Stimulated activated CD4-positive, alpha-beta T cell treated with anti-CD3 and anti-CD28 coated beads, Interleukin-2, amount 100 ng/mL, for 24 hours (primary cell): ENCODE measurements around the gene SULT1B1.

ENCODE experiments used
- DNase-seq, 2 donors: peaks; one replicate each; pipeline ENCODE4 v3.0.0-alpha.2; 2020

SULT1B1 gene

GRCh38 chr4:69748173-69748572 is 12.2 kb downstream of the SULT1B1 start:
- DNase-seq = no peak

DNA sequence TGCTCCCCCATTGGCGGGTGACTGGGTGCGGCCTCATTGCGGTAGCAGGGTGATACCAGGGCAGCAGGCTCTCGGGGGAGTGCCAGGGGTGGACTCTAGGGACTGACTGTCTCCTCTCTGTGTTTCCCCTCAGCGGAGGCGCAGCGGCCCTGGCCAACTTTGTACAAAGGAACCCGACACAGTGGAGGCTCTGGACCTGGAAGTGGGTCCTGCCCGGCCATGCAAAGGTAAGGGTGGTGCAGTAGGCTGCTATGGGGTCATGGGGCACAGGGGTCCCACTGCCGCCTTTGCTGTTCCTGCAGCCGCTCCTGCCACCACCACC is 16.3 kb downstream of the SULT1B1 start:
- DNase-seq = no peak

DNA sequence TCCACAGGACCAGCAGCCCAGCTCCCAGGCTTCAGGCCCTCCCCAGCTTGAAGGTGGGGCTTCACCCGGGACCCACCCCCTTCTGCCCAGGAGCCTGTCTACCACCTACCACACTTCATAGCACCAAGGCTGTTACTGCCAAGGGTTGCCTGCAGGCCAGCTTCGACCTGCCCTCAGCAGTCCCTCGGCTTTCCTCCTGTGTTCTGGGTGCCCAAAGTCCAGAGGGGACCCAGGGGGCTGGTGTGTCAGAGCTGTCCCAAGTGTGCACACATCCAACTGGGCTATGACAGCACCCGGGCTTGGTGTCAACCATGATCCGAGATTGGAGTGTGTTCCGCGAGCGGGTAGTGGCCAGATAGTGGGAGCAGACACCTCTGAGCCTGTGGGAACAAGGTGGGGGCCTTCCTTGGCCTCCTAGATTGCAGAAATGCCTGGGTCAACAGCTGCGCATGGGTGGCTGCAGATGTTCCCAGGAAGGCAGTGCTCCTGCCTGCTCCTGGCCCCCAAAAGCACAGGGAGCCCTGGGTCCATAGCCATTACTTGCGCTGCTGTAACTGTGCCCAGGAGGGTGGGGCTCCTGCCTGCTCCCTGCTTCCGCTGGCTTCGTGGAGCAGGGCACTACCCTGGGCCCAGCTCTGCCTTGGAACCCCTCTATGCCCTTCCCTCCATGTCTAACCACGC is 16.8 kb downstream of the SULT1B1 start:
- no peak for DNase-seq

GRCh38 chr4:69742596-69742995 is 17.8 kb downstream of the SULT1B1 start:
- no peak for DNase-seq

GRCh38 chr4:69738872-69739271 is 21.5 kb downstream of the SULT1B1 start:
- no peak for DNase-seq

DNA sequence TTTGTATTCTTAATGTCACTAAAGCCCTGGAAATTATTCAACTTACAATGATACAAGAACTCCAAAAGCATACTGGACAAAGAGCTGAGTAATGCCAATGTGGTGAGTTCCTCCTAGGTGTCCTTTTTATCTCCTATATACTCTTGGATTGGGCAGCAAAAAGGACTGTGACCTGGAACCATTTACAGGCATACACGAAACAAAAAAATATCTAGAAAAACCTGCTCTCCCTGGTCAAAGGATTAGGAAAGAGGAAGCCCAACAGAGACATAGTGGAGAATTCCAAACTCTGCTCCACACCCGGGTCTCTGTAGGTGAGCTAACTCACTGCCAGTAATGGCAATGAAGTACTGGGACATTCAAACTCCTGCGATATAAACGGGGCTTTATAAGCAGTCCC is 25.3 kb downstream of the SULT1B1 start:
- DNase-seq = no peak

- no peak for DNase-seq
Observed at GRCh38 chr4:69731847-69732246, 28.6 kb downstream of the SULT1B1 start.

DNA sequence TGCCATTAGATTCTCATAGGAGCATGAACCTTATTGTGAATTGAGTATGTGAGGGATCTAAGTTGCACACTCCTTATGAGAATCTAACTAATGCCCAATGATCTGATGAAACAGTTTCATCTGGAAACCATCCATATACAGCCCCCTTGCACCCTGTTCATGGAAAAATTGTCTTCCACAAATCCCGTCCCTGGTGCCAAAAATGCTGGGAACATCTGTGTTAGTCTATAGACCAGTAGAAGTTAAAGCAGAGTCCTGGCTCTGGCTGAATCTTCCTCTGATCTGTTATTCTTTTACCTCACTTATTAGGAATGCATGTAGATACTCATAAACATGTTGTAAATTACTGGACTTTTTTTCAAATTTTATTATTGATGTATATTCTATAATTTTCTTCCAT is 29.2 kb downstream of the SULT1B1 start:
- no peak for DNase-seq

- no peak for DNase-seq
Observed at GRCh38 chr4:69730002-69730401, 30.4 kb downstream of the SULT1B1 start.

GRCh38 chr4:69727926-69728325 is 32.5 kb downstream of the SULT1B1 start:
- no peak for DNase-seq

- DNase-seq = no peak
Observed at GRCh38 chr4:69727426-69727825, 33.0 kb downstream of the SULT1B1 start.

DNA sequence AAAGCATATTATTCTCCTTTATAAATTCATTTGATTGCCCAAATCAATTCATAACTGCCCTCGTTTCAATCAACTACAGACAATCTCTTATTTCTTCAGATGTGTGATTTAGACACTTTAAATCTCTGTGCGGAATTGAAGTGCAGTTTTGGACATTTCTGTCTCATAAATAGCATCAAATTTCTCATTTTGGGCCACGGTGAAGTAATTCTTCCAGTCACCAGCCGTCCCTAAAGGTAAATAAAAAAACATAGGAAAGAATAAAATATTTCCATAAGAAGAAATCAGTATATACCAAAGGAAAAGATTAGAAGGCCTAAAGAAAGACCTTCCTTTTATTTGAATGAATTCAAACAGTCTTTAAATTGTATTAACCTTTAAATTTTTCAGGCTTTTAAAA is 33.4 kb downstream of the SULT1B1 start:
- no peak for DNase-seq

GRCh38 chr4:69718396-69719271 is 41.8 kb downstream of the SULT1B1 start:
- DNase-seq = no peak

- no peak for DNase-seq
Observed at GRCh38 chr4:69717778-69718177, 42.6 kb downstream of the SULT1B1 start.

- DNase-seq = no peak
Observed at GRCh38 chr4:69716654-69717053, 43.8 kb downstream of the SULT1B1 start.

DNA sequence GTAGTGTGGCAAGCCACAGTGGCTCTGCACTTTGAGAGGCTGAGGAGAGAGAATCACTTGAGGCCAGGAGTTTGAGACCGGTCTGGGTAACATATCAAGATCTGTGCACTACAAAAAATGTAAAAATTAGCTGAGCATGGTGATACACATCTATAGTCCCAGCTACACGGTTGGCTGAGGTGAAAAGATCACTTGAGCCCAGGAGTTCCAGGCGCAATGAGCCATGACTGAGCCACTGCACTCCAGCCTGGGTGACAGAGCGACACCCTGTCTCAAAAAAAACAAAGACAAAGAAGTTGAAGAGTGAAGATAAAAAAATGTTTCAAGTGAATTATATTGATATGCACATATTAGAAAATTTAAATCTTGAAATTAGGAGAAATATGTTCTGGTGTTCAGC is 46.3 kb downstream of the SULT1B1 start:
- no peak for DNase-seq

GRCh38 chr4:69713593-69713992 is 46.8 kb downstream of the SULT1B1 start:
- DNase-seq = no peak

GRCh38 chr4:69710580-69710979 is 49.8 kb downstream of the SULT1B1 start:
- no peak for DNase-seq

GRCh38 chr4:69708211-69708610 is 52.2 kb downstream of the SULT1B1 start:
- no peak for DNase-seq

DNA sequence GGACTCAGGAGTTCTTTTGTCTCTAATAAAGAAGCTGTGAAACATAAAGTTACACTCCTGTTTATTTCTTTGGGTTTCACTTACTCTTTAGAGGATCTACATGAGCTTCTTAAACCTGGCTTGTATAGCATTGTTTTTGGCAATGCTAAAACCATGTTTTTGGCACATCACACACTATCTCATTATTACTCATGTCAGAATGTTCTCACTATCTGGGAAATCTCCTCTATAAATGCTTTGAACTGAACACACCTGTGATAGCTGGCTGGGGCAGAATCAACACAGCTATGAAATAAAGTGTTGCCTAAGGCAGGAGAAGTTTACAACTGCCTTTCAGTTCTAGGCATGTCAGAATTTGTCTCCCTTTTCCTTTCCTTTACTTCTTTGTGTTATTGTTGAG is 52.6 kb downstream of the SULT1B1 start:
- no peak for DNase-seq

DNA sequence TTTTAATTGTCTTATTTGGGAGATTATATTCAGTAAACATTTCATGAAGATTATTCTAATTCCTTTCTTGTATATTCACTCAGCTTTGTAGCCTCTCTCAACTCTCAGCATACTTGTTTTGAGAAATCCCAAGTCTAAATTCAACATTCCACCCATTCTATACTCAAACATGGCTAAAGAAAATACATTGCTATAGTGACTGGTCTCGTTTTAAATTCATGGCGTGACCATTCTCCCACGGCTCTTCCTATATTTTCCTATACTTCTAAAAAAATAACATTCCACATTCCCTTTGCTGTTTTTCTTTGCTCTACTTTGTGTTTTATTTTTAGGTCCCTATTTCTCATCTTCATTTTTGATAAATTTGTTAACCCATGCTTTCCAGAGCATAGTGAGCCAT is 58.2 kb downstream of the SULT1B1 start:
- DNase-seq = no peak

- DNase-seq = no peak
Observed at GRCh38 chr4:69701696-69702095, 58.7 kb downstream of the SULT1B1 start.

- DNase-seq = no peak
Observed at GRCh38 chr4:69697536-69698242, 62.7 kb downstream of the SULT1B1 start.

- DNase-seq = no peak
Observed at GRCh38 chr4:69689599-69689998, 70.8 kb downstream of the SULT1B1 start.
